HepG2 (cell line): ENCODE measurements around the gene KNG1. TPM values are rescaled to one million over a fixed set of nuclear protein-coding genes. Genes with fewer than 3 reads are reported as not detected.

Experiments
- ATM ChIP-seq: fragments of 450-650 bp; IDR thresholded peaks from 2 replicates; pipeline ENCODE4 v1.7.1; 2017; ENCODE audit warnings: mild to moderate bottlenecking, borderline replicate concordance
- CHCHD3 ChIP-seq: sonication (generic); formaldehyde crosslinking; IDR thresholded peaks from 2 replicates; pipeline ENCODE4 v1.8.0; 2022; ENCODE audit warnings: mild to moderate bottlenecking, missing genetic modification reagents, moderate library complexity
- CHD4 ChIP-seq: fragments of 200-600 bp; sonication (generic); IDR thresholded peaks from 2 replicates; pipeline ENCODE4 v1.7.0; 2017; ENCODE audit warnings: mild to moderate bottlenecking, low read length, borderline replicate concordance
- ERF ChIP-seq: IDR thresholded peaks from 2 replicates; pipeline ENCODE4 v1.6.1; 2018; ENCODE audit warnings: missing biosample characterization, missing genetic modification reagents
- GLI4 ChIP-seq: sonication (generic); formaldehyde crosslinking; IDR thresholded peaks from 2 replicates; pipeline ENCODE4 v1.5.1; 2020; ENCODE audit warnings: missing genetic modification reagents, mild to moderate bottlenecking, moderate library complexity, borderline replicate concordance
- GPN1 ChIP-seq: sonication (generic); formaldehyde crosslinking; IDR thresholded peaks from 2 replicates; pipeline ENCODE4 v1.5.1; 2020; ENCODE audit warnings: missing genetic modification reagents, borderline replicate concordance
- HIVEP1 ChIP-seq: sonication (generic); formaldehyde crosslinking; IDR thresholded peaks from 2 replicates; pipeline ENCODE4 v1.4.0; 2020; ENCODE audit warnings: mild to moderate bottlenecking, missing genetic modification reagents
- HOXA3 ChIP-seq: sonication (generic); formaldehyde crosslinking; IDR thresholded peaks from 2 replicates; pipeline ENCODE4 v1.5.0; 2020; ENCODE audit warnings: missing genetic modification reagents
- JUNB ChIP-seq: sonication (generic); formaldehyde crosslinking; IDR thresholded peaks from 2 replicates; pipeline ENCODE4 v1.8.0; 2022; ENCODE audit warnings: missing genetic modification reagents, mild to moderate bottlenecking, borderline replicate concordance
- KDM2A ChIP-seq: sonication (generic); formaldehyde crosslinking; IDR thresholded peaks from 2 replicates; pipeline ENCODE4 v1.4.0; 2020; ENCODE audit warnings: low read depth, missing genetic modification reagents, borderline replicate concordance
- MED1 ChIP-seq: sonication (generic); formaldehyde crosslinking; IDR thresholded peaks from 2 replicates; pipeline ENCODE4 v1.4.0; 2020; ENCODE audit warnings: missing genetic modification reagents
- PITX1 ChIP-seq: sonication (generic); formaldehyde crosslinking; IDR thresholded peaks from 2 replicates; pipeline ENCODE4 v1.5.1; 2020; ENCODE audit warnings: mild to moderate bottlenecking, missing genetic modification reagents
- SAFB2 ChIP-seq: sonication (generic); formaldehyde crosslinking; IDR thresholded peaks from 2 replicates; pipeline ENCODE4 v1.5.1; 2020; ENCODE audit warnings: missing genetic modification reagents, low read depth, mild to moderate bottlenecking, borderline replicate concordance
- SAP130 ChIP-seq: IDR thresholded peaks from 2 replicates; pipeline ENCODE4 v1.6.1; 2016; ENCODE audit warnings: low read depth
- TCF12 ChIP-seq, 2 experiments: fragments of 450-650 bp in 1 of 2; sonication (generic) in 1 of 2; formaldehyde crosslinking in 1 of 2; IDR thresholded peaks; 2 replicates each; pipeline versions ENCODE4 v1.6.1 to v1.8.0; 2017 to 2022; ENCODE audit warnings: antibody characterized with exemption in 1 of 2, mild to moderate bottlenecking in 1 of 2, missing genetic modification reagents in 1 of 2, moderate library complexity in 1 of 2
- XRCC5 ChIP-seq: fragments of 200-400 bp; formaldehyde crosslinking; optimal IDR thresholded peaks from 2 replicates; pipeline ENCODE3; 2017; ENCODE audit warnings: mild to moderate bottlenecking, low read length
- ZNF296 ChIP-seq: sonication (generic); formaldehyde crosslinking; conservative IDR thresholded peaks from 2 replicates; pipeline ENCODE4 v1.5.0; 2020; ENCODE audit warnings: mild to moderate bottlenecking, missing genetic modification reagents
- ZNF317 ChIP-seq: sonication (generic); formaldehyde crosslinking; IDR thresholded peaks from 2 replicates; pipeline ENCODE4 v1.5.0; 2020; ENCODE audit warnings: mild to moderate bottlenecking, missing genetic modification reagents
- ZNF577 ChIP-seq: sonication (generic); formaldehyde crosslinking; IDR thresholded peaks from 2 replicates; pipeline ENCODE4 v1.4.0; 2020; ENCODE audit warnings: mild to moderate bottlenecking, low read depth, missing genetic modification reagents, borderline replicate concordance
- ZSCAN12 ChIP-seq: sonication (generic); formaldehyde crosslinking; IDR thresholded peaks from 2 replicates; pipeline ENCODE4 v1.9.0; 2021; ENCODE audit warnings: mild to moderate bottlenecking, missing genetic modification reagents
- polyA plus RNA-seq, 8 experiments: library from polyadenylated mRNA; depleted of rRNA in 3 of 8; stranded (reverse) in 7 of 8; unstranded in 1 of 8; fragments of >200 nt; fragmentation: Illumina TruSeq in 4 of 8; extraction: Trizol in 4 of 8; gene quantifications; 2 replicates each; pipeline versions ENCODE4 v1.2.1 to v1.2.3, GENCODE V29; 2011 to 2016; ENCODE audit warnings: low read depth in 4 of 8, missing spikeins in 1 of 8, mixed read lengths in 1 of 8; ENCODE audit not compliant: insufficient read depth in 1 of 8
- total RNA-seq, 5 experiments: library from RNA; depleted of rRNA; stranded (reverse); fragments of >200 nt; fragmentation: Illumina TruSeq; extraction: Trizol; gene quantifications; 2 replicates each; pipeline ENCODE4 v1.2.3, GENCODE V29; 2016; ENCODE audit warnings: low read depth in 1 of 5
- TF ChIP-seq, protein P1 (sequence below): IDR thresholded peaks from 2 replicates; pipeline ENCODE4 v1.6.1; 2016; ENCODE audit warnings: low read depth, missing genetic modification reagents, missing compliant biosample characterization
- TF ChIP-seq, protein P2 (sequence below): sonication (generic); formaldehyde crosslinking; IDR thresholded peaks from 2 replicates; pipeline ENCODE4 v1.8.0; 2022; ENCODE audit warnings: mild to moderate bottlenecking, missing genetic modification reagents, moderate library complexity

KNG1 gene
- total and polyA plus RNA-seq, 2 of the 13 experiments (the other 11 are each of a cell fraction or from before 2014, with no cell fraction given), result 6.5 to 7.0 TPM

DNA sequence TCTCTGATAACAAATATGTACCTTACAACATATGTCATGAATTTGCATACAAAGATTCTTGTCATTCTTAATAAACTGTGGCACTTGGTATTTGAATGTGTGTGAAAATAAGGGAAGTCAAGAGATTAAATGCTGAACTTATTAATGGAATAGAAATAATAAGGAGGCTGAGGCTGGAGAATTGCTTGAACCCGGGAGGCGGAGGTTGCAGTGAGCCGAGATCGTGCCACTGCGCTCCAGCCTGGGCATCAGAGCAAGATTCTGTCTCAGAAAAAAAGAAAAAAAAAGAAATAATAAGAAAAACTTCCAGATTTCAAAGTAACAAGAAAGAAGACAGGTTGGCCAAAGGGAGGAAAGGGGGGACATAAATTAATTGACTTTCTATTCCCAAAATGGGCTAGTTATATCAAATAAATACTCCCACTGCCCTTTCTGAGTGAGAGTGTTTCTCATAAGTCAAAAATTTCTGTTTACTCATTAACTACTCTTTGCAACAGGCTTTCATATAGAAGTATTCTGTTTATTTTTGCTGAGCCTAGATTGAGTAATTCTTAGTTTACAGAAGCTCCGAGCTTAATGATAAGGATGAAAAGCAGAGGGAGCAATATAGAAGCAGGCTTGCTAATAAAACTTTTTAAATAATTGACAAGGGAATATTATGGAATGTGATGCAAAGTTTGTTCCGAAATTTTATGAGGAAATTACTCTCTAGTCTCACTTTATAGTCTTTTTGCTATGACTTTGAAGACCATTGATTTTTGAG lies 25.6 kb downstream of the KNG1 start (continued):
- TF ChIP-seq, protein P1, sequence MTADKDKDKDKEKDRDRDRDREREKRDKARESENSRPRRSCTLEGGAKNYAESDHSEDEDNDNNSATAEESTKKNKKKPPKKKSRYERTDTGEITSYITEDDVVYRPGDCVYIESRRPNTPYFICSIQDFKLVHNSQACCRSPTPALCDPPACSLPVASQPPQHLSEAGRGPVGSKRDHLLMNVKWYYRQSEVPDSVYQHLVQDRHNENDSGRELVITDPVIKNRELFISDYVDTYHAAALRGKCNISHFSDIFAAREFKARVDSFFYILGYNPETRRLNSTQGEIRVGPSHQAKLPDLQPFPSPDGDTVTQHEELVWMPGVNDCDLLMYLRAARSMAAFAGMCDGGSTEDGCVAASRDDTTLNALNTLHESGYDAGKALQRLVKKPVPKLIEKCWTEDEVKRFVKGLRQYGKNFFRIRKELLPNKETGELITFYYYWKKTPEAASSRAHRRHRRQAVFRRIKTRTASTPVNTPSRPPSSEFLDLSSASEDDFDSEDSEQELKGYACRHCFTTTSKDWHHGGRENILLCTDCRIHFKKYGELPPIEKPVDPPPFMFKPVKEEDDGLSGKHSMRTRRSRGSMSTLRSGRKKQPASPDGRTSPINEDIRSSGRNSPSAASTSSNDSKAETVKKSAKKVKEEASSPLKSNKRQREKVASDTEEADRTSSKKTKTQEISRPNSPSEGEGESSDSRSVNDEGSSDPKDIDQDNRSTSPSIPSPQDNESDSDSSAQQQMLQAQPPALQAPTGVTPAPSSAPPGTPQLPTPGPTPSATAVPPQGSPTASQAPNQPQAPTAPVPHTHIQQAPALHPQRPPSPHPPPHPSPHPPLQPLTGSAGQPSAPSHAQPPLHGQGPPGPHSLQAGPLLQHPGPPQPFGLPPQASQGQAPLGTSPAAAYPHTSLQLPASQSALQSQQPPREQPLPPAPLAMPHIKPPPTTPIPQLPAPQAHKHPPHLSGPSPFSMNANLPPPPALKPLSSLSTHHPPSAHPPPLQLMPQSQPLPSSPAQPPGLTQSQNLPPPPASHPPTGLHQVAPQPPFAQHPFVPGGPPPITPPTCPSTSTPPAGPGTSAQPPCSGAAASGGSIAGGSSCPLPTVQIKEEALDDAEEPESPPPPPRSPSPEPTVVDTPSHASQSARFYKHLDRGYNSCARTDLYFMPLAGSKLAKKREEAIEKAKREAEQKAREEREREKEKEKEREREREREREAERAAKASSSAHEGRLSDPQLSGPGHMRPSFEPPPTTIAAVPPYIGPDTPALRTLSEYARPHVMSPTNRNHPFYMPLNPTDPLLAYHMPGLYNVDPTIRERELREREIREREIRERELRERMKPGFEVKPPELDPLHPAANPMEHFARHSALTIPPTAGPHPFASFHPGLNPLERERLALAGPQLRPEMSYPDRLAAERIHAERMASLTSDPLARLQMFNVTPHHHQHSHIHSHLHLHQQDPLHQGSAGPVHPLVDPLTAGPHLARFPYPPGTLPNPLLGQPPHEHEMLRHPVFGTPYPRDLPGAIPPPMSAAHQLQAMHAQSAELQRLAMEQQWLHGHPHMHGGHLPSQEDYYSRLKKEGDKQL (CRISPR knock-in tag), result 0 out of 2 replicates have a peak, but pooled peaks have one; percentile 48
- TF ChIP-seq TCF12 (IDR thresholded peaks at IDR 0.05), result no peak
- TF ChIP-seq TCF12 (CRISPR knock-in tag; IDR thresholded peaks at IDR 0.05), result no peak
- TF ChIP-seq, protein P2, sequence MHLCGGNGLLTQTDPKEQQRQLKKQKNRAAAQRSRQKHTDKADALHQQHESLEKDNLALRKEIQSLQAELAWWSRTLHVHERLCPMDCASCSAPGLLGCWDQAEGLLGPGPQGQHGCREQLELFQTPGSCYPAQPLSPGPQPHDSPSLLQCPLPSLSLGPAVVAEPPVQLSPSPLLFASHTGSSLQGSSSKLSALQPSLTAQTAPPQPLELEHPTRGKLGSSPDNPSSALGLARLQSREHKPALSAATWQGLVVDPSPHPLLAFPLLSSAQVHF (CRISPR knock-in tag), result no peak
- TF ChIP-seq GLI4 (CRISPR knock-in tag), result no peak
- TF ChIP-seq MED1 (CRISPR knock-in tag), result peak; percentile 49; the same call in 1 of the 2 replicates
- TF ChIP-seq XRCC5, result no peak
- peak; percentile 24; the same call in 1 of the 2 replicates for TF ChIP-seq CHD4
- no peak for TF ChIP-seq ZNF577 (CRISPR knock-in tag)
- no peak for TF ChIP-seq JUNB (CRISPR knock-in tag)
- no peak for TF ChIP-seq ERF (CRISPR knock-in tag)
- no peak for TF ChIP-seq ZNF296
- TF ChIP-seq SAFB2 (CRISPR knock-in tag), result no peak
- no peak for TF ChIP-seq KDM2A (CRISPR knock-in tag)
- peak; percentile 62 for TF ChIP-seq SAP130 (CRISPR knock-in tag)
- TF ChIP-seq ZNF317 (CRISPR knock-in tag), result no peak
- no peak for TF ChIP-seq GPN1 (CRISPR knock-in tag)
- TF ChIP-seq HIVEP1 (CRISPR knock-in tag), result no peak
- no peak for TF ChIP-seq CHCHD3 (CRISPR knock-in tag)
- TF ChIP-seq ZSCAN12 (CRISPR knock-in tag), result no peak
- no peak for TF ChIP-seq HOXA3
- TF ChIP-seq ATM, result no peak
- peak; percentile 28; the same call in 1 of the 2 replicates for TF ChIP-seq PITX1
